ENCODE measurements around the gene IMP4. TPM values are rescaled to one million over a fixed set of nuclear protein-coding genes. Genes with fewer than 3 reads are reported as not detected.

The IMP4 gene
- total and polyA plus RNA-seq, 4 donors: 31.7 to 95.5 (median 61.2) TPM

DNA sequence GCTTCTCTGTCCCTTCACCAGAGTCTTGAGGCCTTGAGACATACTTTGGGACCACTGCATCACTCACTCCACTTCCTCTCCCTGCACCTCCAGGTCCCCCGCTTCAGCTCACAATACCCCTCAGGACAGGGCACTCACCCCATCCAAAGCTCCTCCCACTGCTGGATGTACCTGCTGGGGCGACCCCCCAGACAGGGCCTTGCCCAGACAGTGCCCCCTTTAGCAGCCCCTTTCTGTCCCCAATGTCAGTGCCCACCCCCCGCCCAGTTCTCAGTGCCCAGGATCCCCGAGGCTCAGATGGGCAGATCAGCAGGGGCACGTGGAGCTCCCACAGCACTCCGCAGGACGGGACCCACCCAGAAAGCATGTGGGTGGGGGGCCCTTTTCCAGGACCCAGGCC, 23.8 kb upstream of the IMP4 start:
- no peak for DNase-seq (ENCODE audit: low spot score)
- TF ChIP-seq RXRA (IDR thresholded peaks at IDR 0.05): no peak
- TF ChIP-seq FOXA1 (IDR thresholded peaks at IDR 0.05): no peak
- TF ChIP-seq, protein P1, sequence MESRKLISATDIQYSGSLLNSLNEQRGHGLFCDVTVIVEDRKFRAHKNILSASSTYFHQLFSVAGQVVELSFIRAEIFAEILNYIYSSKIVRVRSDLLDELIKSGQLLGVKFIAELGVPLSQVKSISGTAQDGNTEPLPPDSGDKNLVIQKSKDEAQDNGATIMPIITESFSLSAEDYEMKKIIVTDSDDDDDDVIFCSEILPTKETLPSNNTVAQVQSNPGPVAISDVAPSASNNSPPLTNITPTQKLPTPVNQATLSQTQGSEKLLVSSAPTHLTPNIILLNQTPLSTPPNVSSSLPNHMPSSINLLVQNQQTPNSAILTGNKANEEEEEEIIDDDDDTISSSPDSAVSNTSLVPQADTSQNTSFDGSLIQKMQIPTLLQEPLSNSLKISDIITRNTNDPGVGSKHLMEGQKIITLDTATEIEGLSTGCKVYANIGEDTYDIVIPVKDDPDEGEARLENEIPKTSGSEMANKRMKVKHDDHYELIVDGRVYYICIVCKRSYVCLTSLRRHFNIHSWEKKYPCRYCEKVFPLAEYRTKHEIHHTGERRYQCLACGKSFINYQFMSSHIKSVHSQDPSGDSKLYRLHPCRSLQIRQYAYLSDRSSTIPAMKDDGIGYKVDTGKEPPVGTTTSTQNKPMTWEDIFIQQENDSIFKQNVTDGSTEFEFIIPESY (IDR thresholded peaks at IDR 0.05): no peak
- no peak for TF ChIP-seq JUND (IDR thresholded peaks at IDR 0.05)
- TF ChIP-seq TAF1 (conservative IDR thresholded peaks at IDR 0.05): no peak
- TF ChIP-seq HNF4A (conservative IDR thresholded peaks at IDR 0.05): no peak
- no peak for TF ChIP-seq NR2F2 (IDR thresholded peaks at IDR 0.05)
- no peak for TF ChIP-seq SP1 (IDR thresholded peaks at IDR 0.05)
- TF ChIP-seq EGR1 (IDR thresholded peaks at IDR 0.05; ENCODE audit: low read depth in 2 of 2): no peak
- TF ChIP-seq, protein P2, sequence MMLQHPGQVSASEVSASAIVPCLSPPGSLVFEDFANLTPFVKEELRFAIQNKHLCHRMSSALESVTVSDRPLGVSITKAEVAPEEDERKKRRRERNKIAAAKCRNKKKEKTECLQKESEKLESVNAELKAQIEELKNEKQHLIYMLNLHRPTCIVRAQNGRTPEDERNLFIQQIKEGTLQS (IDR thresholded peaks at IDR 0.05): no peak
- no peak for TF ChIP-seq FOXA2 (IDR thresholded peaks at IDR 0.05)
- TF ChIP-seq, protein P3, sequence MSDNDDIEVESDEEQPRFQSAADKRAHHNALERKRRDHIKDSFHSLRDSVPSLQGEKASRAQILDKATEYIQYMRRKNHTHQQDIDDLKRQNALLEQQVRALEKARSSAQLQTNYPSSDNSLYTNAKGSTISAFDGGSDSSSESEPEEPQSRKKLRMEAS (IDR thresholded peaks at IDR 0.05): no peak
- H3K4me1 ChIP-seq (ENCODE audit: control insufficient read depth in 4 of 4, insufficient read depth in 4 of 4, low read length in 3 of 4): no peaks in the 10 kb centered on the region
- no peak overlapping the region for H3K4me3 ChIP-seq (ENCODE audit: low read depth in 1 of 3, low read length in 3 of 3)
- H3K9me3 ChIP-seq (ENCODE audit: control insufficient read depth in 4 of 4, low read length in 3 of 4): no peaks in the 10 kb centered on the region
- WGBS: 86% methylated on average over 7 of the region's 7 CpGs
- H3K27ac ChIP-seq (ENCODE audit: low read depth in 1 of 2, low read length in 2 of 2): no peak overlapping the region
- H3K9ac ChIP-seq (ENCODE audit: low read depth in 1 of 2, low read length in 2 of 2): no peak overlapping the region
- no peaks in the 10 kb centered on the region for H3K36me3 ChIP-seq (ENCODE audit: control insufficient read depth in 4 of 4, insufficient read depth in 3 of 4, low read depth in 1 of 4, low read length in 3 of 4)
- no peaks in the 10 kb centered on the region for H3K27me3 ChIP-seq (ENCODE audit: control insufficient read depth in 4 of 4, insufficient read depth in 4 of 4, low read length in 3 of 4)

DNA sequence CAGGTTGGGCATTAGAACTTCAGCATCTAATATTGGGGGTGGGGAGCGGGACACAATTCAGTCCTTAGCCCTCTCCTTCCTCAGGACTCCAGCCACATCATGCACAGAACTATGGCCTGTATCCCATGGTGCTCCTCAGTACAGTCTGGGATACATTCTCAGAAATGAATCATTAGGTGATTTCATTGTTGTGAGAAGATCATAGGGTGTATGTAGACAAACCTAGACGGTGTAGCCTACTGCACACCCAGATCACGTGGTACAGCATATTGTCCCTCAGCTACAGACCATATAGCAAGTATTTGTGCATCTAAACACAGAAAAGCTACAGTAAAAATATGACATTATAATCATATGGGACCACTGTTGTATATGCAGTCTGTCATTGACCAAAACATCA, 23.2 kb upstream of the IMP4 start:
- Histone ChIP-seq H3K27me3 (ENCODE audit: control insufficient read depth in 4 of 4, insufficient read depth in 4 of 4, low read length in 3 of 4) (no peaks in the 10 kb centered on the region), H3K27ac (ENCODE audit: low read depth in 1 of 2, low read length in 2 of 2) (no peak overlapping the region), H3K4me3 (ENCODE audit: low read depth in 1 of 3, low read length in 3 of 3) (no peak overlapping the region), H3K9me3 (ENCODE audit: control insufficient read depth in 4 of 4, low read length in 3 of 4) (no peaks in the 10 kb centered on the region), H3K36me3 (ENCODE audit: control insufficient read depth in 4 of 4, insufficient read depth in 3 of 4, low read depth in 1 of 4, low read length in 3 of 4) (no peaks in the 10 kb centered on the region), H3K9ac (ENCODE audit: low read depth in 1 of 2, low read length in 2 of 2) (no peak overlapping the region), H3K4me1 (ENCODE audit: control insufficient read depth in 4 of 4, insufficient read depth in 4 of 4, low read length in 3 of 4) (no peaks in the 10 kb centered on the region)
- TF ChIP-seq GABPA (IDR thresholded peaks at IDR 0.05 in 1 of 2, conservative IDR thresholded peaks at IDR 0.05 in 1 of 2) (no peak), HNF4G (IDR thresholded peaks at IDR 0.05) (no peak), FOXA2 (IDR thresholded peaks at IDR 0.05) (no peak), RXRA (IDR thresholded peaks at IDR 0.05) (no peak), HNF4A (conservative IDR thresholded peaks at IDR 0.05) (no peak), YY1 (IDR thresholded peaks at IDR 0.05) (no peak), EGR1 (IDR thresholded peaks at IDR 0.05; ENCODE audit: low read depth in 2 of 2) (no peak)
- TF ChIP-seq, protein P3 (IDR thresholded peaks at IDR 0.05): no peak
- TF ChIP-seq, protein P4, sequence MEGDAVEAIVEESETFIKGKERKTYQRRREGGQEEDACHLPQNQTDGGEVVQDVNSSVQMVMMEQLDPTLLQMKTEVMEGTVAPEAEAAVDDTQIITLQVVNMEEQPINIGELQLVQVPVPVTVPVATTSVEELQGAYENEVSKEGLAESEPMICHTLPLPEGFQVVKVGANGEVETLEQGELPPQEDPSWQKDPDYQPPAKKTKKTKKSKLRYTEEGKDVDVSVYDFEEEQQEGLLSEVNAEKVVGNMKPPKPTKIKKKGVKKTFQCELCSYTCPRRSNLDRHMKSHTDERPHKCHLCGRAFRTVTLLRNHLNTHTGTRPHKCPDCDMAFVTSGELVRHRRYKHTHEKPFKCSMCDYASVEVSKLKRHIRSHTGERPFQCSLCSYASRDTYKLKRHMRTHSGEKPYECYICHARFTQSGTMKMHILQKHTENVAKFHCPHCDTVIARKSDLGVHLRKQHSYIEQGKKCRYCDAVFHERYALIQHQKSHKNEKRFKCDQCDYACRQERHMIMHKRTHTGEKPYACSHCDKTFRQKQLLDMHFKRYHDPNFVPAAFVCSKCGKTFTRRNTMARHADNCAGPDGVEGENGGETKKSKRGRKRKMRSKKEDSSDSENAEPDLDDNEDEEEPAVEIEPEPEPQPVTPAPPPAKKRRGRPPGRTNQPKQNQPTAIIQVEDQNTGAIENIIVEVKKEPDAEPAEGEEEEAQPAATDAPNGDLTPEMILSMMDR (IDR thresholded peaks at IDR 0.05; ENCODE audit: low read depth, low read length, missing input control): no peak
- TF ChIP-seq, protein P1 (IDR thresholded peaks at IDR 0.05): no peak
- TF ChIP-seq, protein P5, sequence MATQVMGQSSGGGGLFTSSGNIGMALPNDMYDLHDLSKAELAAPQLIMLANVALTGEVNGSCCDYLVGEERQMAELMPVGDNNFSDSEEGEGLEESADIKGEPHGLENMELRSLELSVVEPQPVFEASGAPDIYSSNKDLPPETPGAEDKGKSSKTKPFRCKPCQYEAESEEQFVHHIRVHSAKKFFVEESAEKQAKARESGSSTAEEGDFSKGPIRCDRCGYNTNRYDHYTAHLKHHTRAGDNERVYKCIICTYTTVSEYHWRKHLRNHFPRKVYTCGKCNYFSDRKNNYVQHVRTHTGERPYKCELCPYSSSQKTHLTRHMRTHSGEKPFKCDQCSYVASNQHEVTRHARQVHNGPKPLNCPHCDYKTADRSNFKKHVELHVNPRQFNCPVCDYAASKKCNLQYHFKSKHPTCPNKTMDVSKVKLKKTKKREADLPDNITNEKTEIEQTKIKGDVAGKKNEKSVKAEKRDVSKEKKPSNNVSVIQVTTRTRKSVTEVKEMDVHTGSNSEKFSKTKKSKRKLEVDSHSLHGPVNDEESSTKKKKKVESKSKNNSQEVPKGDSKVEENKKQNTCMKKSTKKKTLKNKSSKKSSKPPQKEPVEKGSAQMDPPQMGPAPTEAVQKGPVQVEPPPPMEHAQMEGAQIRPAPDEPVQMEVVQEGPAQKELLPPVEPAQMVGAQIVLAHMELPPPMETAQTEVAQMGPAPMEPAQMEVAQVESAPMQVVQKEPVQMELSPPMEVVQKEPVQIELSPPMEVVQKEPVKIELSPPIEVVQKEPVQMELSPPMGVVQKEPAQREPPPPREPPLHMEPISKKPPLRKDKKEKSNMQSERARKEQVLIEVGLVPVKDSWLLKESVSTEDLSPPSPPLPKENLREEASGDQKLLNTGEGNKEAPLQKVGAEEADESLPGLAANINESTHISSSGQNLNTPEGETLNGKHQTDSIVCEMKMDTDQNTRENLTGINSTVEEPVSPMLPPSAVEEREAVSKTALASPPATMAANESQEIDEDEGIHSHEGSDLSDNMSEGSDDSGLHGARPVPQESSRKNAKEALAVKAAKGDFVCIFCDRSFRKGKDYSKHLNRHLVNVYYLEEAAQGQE (IDR thresholded peaks at IDR 0.05): no peak
- TF ChIP-seq, protein P2 (IDR thresholded peaks at IDR 0.05): no peak
- WGBS: 81% methylated on average over 3 of the region's 3 CpGs
- no peak for DNase-seq (ENCODE audit: low spot score)
